GM12865 (cell line): ENCODE measurements around the gene ADARB1.

ENCODE experiments used
- DNase-seq: peaks from one replicate; pipeline ENCODE4 v3.0.0; 2010; ENCODE audit warnings: low read depth
- H3K4me3 ChIP-seq: 2 replicates; pipeline ENCODE4 v1.5.1; 2011; ENCODE audit warnings: mild to moderate bottlenecking, low read depth, low read length, control low read depth
- CTCF ChIP-seq: IDR thresholded peaks from 2 replicates; pipeline ENCODE4 v1.5.1; 2011; ENCODE audit warnings: low read length, control low read depth, low read depth, inconsistent platforms; ENCODE audit not compliant: insufficient read depth; ENCODE audit errors: missing control alignments

The ADARB1 gene

GRCh38 chr21:45261093-45261492 lies 186.7 kb downstream of the ADARB1 start:
- no peak overlapping the region for H3K4me3 ChIP-seq
- no peak for DNase-seq
- TF ChIP-seq CTCF, result no peak

GRCh38 chr21:45262041-45262581 lies 187.7 kb downstream of the ADARB1 start:
- DNase-seq, result no peak
- H3K4me3 ChIP-seq, result no peak overlapping the region
- no peak for TF ChIP-seq CTCF

- TF ChIP-seq CTCF, result no peak
- no peak for DNase-seq
- no peak overlapping the region for H3K4me3 ChIP-seq
These were observed 188.2 kb downstream of the ADARB1 start for GRCh38 chr21:45262616-45263015.

- no peak for DNase-seq
- H3K4me3 ChIP-seq, result no peak overlapping the region
- TF ChIP-seq CTCF, result no peak
These were observed 189.2 kb downstream of the ADARB1 start for GRCh38 chr21:45263534-45263933.

- no peak for DNase-seq
- no peak for TF ChIP-seq CTCF
- H3K4me3 ChIP-seq, result no peak overlapping the region
These were observed 189.9 kb downstream of the ADARB1 start for GRCh38 chr21:45264146-45264911.

- no peak overlapping the region for H3K4me3 ChIP-seq
- no peak for TF ChIP-seq CTCF
- no peak for DNase-seq
These were observed 190.6 kb downstream of the ADARB1 start for GRCh38 chr21:45264912-45265515.
